ENCODE data around the gene F3. TPM values are rescaled to one million over a fixed set of nuclear protein-coding genes. Genes with fewer than 3 reads are reported as not detected.

The F3 gene
- total RNA-seq, 1 donor from 2014 or later = 50.2 TPM

DNA sequence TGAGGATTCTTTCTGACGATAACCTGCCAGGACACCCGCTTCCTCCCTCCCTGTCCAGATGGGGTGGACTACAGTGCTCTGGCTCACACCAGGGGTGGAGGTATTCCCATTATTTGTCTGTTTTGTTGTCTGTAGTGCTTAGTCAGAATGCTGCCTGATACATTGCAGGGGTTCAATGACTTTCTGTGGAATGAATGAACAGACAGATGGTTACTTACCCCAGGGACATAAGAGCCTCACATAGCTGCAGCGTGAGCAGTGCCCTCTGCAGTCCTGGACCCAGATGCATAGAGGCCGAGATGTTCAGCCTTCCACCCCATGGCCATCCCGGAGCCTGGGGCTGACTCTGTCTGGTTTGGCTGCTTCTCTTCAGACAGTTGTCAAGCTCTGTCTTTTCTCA, 13.0 kb upstream of the F3 start:
- ATAC-seq = no peak
- intact Hi-C loops (cut with micrococcal nuclease) = no loop called here
- DNase-seq = no peak

DNA sequence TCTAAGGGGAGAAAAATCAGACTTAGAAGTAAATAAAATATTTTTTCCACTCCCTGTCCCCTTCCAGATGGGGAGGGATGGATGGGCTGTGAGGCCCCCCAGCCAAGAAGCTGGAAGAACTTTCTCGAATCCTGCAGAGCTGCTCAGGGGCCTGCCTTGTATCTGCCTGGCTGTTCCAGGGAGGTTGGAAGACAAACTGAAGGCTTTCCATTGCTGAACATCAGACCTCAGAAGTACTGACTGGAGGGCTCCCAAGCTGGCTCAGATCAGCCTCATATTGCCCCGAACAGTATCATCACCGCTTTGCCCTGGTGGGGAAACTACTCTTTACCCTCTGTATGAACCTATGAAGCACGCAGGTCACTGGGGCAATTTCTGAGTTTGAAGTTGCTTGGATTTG, 12.4 kb upstream of the F3 start:
- no peak for DNase-seq
- intact Hi-C loops (cut with micrococcal nuclease) = no loop called here

DNA sequence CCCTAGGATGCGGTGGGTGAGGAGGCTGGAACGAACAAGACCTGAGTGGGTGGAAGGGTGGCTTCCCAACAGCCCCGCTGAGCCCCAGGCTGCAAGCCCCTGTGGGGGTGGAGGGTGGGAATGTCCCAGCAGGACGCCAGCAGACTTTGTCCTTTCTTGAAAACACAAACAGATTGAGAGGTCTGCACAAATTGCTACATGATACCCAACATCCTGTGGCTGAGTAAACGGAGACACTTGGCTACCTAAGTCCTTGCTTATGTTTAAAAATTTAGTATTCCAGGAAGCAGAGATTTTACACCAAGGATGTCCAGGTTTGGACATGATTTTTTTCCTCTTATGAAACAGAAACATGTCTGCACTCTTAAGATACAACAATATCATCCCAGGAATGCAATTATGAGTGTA, 11.8 kb upstream of the F3 start:
- DNase-seq = no peak
- no peak for ATAC-seq

More for the DNA sequence above, 12.4 kb upstream of the F3 start:
- ATAC-seq = no peak

DNA sequence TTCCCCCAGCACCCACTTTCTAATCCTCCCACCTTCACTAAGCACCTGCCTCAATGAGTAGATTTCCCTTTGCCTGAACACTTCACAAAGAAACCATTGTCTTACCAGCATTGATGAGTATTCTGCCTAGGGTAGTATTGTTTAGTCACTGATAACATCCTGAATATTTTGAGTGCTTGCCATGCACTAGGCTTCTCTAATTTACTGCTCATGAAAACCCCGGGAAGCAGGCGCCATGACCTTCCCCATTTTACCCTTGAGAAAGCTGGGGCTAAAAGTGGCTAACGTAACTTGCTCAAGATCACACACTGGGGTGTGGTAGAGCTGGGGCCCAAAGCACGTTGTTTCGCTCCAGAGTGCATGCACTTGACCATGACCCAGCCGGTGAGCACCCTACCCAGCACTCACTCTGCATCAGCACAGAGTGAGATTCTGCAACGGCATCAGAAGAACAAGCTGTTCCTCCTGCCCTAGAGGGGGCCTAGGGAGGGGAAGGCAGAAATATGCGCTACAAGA, 10.6 kb upstream of the F3 start:
- DNase-seq = peak; percentile 47
- intact Hi-C loops (cut with micrococcal nuclease) = no loop called here
- peak; percentile 98 for ATAC-seq

More for the DNA sequence above, 11.8 kb upstream of the F3 start:
- intact Hi-C loops (cut with micrococcal nuclease) = no loop called here

DNA sequence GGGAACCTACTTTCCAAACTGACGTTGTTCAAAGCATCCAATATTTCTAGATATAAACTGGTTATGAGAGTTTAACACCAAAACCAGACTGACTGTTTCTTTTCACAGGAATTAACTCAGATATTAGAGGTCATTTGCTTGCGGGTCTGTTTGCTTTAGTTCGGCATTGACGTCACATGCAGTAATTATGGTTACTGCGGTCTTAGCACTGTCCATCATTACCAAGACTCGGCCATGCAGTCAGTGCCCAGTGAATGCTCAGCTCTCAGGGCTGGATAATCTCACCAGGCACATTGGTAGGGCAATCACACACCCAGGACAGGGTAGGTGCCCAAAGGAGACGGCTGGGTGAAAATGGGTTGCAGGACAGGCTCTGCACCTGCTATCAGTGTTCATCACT, 9.9 kb upstream of the F3 start:
- ATAC-seq = peak; percentile 42
- no peak for DNase-seq
- intact Hi-C loops (cut with micrococcal nuclease) = no loop called here

DNA sequence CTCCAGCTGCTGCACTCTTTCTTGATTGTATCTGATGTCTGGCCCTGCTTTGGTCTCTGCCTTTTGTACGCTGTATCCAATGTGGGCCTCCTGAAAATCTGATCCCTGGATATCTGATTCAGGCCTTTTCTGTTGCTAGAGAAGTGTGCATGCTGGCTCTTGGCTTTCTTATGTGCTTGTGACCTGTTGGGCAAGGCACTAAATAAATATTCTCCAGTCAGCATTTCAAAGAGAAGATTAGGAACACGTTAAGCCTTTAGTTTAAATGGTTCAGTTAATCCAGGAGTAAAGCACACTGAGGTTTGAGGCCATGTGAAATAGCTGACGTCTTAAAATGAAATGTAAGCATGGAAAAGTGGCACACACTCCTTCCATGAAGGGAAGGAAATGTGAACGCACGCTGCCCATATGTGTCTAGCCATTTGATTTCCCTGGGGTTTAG, 9.3 kb upstream of the F3 start:
- intact Hi-C loops (cut with micrococcal nuclease) = no loop called here
- ATAC-seq (no peak), DNase-seq (no peak)

DNA sequence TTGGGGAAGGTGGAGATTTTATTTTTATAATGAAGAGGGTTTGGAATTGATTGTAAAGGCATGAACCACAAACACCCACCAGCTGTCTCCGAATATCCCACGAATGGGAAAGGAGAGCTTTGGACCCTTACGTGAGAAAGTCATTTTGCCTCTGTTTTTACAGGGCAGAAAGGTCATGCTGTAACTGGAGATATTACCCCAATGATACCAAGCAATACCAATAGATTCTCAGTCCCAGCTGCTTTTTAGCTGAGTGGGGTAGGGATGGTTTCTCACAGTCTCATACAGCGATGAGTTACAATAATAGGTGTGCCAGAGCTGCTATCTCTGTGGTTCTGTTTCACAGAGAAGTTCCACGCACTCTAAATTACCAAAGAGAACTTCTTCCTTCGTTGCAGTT, 8.8 kb upstream of the F3 start:
- no peak for ATAC-seq
- intact Hi-C loops (cut with micrococcal nuclease) = no loop called here
- no peak for DNase-seq

DNA sequence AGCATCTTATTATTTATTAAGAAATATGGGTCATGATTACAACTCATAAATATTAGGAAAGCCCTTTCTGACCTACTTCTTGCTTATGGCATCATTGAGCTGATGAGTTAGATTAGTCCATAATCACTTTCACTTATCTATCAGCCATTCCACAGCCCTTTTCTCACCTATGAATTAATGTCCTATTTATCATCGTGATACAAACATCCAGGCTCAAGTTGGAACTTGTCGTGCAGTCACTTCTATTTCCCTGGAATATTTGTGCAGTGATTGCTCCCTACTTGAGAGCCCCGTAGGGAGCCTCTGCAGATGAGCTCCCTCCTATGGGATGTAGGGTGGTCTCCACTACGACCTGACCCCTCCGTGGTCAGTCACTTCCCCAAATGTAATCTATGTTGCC, 8.1 kb upstream of the F3 start:
- no peak for ATAC-seq
- intact Hi-C loops (cut with micrococcal nuclease) = no loop called here
- DNase-seq = no peak

DNA sequence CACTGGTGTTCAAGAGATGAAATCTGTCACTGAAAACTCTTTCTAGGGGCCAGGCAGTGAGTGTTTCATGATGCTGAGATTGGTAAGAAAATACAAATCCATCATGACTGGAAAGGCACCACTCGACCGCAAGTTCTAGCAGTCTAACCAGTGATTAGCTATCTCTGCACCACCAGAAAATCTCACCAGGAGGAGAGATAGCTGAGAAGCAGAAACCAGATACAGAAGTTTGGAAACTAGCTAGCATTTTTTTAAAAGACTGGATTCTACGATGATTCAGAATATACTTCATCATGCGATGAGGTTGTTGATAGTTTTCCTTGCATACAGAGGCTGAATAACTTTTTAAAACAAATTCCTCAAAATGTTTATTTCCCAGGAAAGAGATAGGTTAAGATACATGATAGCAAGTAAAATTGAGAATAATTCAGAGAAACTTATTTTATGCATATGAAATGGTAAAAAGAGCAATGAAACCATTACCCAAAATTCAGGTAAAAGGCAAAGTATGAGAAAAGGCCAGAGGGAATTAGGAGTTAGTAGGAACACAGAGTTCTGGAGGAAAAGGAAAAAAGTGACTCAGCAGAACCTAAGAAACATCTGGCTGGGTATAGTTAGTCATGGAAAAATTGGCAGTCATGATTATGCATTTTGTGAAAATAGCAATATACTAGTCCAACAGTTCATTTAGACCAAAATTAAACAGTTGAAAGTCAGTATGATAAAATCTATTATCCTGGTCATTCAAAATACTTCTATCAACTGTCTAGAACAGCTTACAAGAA, 3.3 kb upstream of the F3 start:
- no peak for ATAC-seq
- no peak for DNase-seq
- intact Hi-C loops (cut with micrococcal nuclease) = no loop called here

DNA sequence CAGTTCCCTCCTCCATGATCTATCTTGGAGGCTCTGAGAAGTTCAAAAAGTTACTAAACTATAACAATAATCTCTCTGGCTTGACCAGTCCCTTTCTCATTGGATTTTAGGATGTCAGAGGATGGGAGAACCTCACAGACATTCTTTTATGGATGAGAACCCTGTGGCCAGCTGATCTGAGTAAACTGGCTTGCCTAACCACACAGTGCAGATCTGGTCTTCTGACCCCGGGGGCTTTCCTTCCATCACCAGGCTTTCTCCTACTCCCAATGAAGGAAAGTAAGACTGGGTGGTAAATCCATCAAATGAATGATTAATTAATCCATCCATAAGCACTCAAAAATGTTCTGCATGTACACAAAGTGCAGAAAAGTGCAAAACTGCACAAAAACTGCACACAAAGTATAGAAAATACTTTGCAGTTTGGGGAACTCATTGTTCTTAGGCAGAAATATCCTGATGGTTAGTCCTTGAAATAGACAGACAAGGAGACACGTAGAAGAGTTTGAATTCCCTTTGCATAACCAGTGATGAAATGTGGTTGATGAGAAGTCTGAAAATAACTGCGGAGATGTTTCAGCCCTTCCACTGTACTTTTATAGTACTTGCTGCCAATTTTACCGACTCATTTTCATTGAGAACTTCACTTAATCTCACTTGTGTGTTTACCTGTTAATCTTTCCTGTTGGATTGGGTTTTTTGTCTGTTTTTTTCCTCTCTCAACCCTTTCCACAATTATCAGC, 2.5 kb upstream of the F3 start:
- intact Hi-C loops (cut with micrococcal nuclease) = no loop called here
- ATAC-seq = peak; percentile 8
- no peak for DNase-seq

DNA sequence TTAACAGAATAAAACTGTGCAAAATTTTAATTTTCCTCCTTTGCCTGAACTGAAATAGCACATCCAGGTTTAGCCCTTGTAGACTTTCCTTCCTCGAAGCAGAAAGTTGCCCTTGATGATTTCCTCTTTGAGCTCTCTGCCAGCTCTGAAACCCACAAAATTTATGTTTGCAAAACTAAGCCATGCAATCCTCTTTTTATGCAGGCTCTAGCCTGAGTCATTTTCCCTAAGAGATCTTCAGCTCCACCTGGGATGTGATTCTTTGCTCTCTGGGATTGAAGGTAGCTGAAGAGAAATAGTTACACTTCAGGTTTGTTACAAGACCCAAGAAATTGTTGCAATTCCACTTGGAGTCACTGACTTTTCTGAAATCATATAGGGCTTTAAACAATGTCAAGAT, 1.4 kb upstream of the F3 start:
- intact Hi-C loops (cut with micrococcal nuclease) = no loop called here
- DNase-seq (no peak), ATAC-seq (no peak)

DNA sequence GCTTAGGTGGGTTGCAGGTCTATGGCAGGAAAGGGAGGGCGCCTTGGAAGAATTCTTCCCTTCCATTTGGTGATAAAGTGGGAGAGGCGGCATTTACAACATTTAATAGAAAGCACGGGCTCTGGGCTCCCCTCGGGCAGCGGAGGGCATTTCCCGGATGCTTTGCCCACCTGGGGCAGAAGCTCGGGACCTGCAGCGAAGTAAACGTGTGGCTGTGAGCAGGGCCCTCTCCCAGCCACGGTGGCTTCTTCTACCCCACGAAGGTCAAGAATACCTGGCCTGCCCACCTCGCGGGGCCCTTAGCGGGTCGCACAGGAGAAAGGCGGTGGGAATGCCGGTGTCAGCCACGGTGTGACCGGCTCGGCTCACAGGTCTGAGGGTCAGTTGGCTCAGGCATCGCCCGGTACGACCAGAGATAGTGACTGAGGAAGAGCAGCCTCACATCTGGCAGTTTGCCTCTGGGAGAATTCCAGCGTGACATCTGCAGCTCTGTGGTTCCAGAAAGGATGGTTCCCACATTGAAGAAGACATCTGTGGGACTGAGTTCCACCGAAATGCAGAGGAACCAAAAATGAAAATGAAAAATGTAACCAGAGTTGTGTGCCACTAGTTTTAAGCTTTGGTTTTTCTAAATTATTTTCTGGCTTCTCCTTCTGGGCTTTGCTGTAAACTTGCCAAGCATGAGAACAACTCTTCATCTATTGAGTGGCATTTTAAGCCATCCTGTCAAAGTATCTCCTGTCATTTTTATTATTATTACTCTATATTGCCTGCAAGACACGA, 720 bp upstream of the F3 start:
- peak; percentile 73 for DNase-seq
- peak; percentile 45 for ATAC-seq
- intact Hi-C loops (cut with micrococcal nuclease) = no loop called here

DNA sequence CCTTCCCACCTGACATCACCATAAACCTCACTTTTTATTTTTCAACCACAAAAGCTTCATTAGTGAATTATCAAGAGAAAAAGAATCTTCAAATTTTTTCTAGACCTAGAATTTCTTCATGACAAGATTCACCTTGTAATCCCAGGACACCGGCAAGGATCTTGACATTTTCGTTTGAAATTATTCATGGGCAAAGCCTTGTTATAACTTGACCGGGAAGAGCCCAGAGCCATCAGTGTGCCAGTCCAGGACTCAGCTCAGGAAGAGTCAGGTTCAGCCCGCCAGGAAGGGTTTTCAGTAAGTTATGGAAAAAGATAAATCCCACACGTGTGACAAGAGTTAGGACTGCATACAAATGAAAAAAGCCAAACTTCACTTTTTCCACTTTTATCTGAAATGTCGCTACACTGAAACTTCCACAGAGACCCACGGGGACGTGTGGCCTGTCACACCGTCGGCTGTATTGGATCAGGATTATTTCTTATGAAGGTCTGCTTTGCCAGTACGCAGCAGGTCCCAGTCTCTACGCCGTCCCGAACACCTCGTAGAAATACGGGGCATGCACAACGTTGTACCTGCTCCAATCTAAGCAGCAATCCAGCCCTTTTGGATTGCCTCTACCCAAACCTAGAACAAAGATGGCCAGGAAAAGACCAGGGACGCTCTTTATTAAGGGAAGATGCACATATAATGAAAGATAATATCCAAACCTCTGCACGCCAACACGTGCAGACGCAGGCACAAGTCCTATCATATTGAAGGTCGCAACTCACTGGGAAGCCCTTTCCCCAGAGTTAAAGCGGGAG, 916 bp downstream of the F3 start:
- intact Hi-C loops (cut with micrococcal nuclease) = no loop called here
- DNase-seq = no peak
- ATAC-seq = peak; percentile 11

DNA sequence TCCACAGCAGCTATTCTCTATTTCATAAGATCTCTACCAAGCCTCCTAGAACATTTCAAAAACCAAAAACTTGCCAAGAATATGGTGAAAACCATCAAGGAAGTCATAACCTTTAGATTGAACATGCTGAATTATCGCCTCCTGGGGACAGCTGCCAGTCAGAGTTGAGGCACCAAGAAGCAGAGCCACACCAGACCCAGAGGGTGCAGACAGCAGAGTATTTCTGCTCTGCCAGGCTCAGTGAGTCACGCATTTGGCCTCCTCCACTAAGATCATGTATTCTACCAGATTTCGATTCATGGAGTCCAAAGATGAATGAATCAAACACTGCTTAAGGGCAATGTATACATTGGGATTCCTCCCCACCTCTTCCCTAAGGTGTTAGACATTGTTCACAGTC, 2.1 kb downstream of the F3 start:
- DNase-seq = peak; percentile 50
- ATAC-seq = peak; percentile 35
- intact Hi-C loops (cut with micrococcal nuclease) = loop anchor here (10.0 kb wide), 1 partner anchor 125 kb away; no protein-coding TSS in a partner anchor

DNA sequence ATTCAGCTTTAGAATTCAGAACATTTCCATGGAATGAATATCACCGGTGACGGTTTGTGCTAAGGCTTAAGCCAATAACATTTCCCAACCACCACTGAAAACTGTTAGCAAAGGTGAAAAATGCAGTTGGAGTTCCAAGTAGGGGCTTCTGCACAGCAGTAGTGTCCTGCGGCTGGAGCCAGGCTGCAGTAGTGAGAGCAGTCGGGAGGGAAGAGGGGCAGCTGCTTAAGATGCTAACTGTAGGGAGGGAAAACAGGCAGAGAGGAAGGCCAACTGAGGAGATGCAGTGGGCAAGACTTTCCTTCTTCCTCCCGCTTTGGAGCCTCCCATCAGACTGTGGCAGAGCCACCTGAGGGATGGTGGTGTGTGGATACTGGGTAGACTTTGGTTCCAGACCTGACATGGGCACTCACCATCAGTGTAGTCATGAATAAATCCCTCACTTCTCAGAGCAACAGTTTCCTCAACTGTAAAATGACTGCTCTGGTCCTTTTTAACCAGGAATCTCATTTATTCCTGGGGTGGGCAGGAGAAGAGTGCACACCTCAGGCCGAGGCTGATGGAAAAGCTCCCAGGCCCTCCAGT, 3.2 kb downstream of the F3 start:
- ATAC-seq = no peak
- no peak for DNase-seq
- intact Hi-C loops (cut with micrococcal nuclease) = loop anchor here (10.0 kb wide), 1 partner anchor 126 kb away; no protein-coding TSS in a partner anchor

DNA sequence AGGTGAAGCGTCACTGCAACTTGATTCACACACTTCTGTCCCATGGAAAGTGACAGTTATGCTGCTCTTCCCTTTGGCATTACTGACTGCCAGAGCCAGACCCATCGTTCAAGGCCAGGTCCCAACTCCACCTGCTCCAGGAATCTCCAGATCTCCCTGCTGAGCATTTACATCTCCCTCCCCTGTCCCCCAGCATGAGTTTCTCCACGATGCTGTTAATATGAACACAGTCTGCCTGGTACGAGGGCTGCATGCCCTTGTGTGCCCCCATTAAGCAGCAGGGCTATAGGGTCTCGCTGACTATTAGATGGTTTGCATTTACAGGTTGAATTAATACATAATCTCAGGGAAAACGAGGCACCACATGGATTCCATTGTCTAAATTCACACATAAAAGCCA, 4.3 kb downstream of the F3 start:
- no peak for ATAC-seq
- intact Hi-C loops (cut with micrococcal nuclease) = loop anchor here (10.0 kb wide), 1 partner anchor 128 kb away; no protein-coding TSS in a partner anchor
- no peak for DNase-seq

DNA sequence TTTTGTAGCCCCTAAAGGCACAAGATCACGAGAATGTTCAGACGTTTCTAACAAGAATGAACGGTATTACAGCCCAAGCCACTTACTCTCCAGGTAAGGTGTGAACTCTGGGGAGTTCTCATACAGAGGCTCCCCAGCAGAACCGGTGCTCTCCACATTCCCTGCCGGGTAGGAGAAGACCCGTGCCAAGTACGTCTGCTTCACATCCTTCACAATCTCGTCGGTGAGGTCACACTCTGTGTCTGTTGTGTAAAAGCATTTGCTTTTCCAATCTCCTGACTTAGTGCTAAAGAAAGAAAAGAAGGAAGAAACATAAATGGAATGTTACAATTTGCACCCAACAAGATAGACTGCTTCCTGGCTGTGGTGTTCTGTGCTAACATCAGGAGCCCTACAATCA, 5.7 kb downstream of the F3 start:
- intact Hi-C loops (cut with micrococcal nuclease) = loop anchor here (10.0 kb wide), 1 partner anchor 129 kb away; no protein-coding TSS in a partner anchor
- ATAC-seq (peak; percentile 69), DNase-seq (no peak)

DNA sequence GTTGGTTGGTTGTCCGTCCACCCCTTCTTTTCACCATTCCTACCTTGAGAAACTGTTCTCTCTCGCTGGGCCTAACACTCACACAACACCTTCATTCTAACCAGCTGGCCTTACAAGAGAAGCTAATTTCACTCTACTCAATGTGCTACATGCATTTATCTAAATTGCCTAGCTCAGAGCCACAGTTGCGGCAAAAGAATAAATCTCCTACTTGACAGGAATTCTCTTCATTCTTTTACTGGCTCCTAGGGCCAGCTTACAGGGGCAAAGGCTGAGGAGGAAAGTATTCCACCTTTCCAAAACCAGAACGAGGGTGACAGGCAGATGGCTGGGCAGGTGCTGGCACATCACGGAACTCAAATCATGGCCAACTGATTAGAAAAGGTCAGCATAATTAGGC, 6.5 kb downstream of the F3 start:
- ATAC-seq (peak; percentile 38), DNase-seq (no peak)
- intact Hi-C loops (cut with micrococcal nuclease) = loop anchor here (10.0 kb wide), 1 partner anchor 130 kb away; no protein-coding TSS in a partner anchor

Data from left ventricle myocardium superior (tissue), 1 donor.